ENCODE measurements around the gene CTDSPL.

DNA sequence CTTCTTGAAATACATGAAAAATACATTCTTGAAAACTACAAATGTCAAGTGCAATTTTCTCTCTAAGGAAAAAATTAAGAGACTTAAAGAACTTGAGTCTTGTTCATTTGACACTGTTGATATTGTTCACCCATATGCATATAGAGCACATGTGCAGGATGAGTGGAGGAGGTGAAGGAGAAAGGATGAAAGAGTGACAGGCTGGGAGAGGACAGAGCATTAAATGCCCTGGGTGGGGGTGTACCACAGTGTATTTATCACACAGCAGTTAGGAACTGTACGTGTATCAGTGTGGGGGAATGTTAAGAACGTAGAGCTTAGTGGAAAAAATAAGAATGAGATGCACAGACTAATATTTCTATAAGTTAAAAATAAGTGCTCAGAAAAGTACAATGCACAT, 45.7 kb downstream of the CTDSPL start:
- TF ChIP-seq CTCF (conservative IDR thresholded peaks at IDR 0.05; ENCODE audit: low read depth, low read length) (no peak), EZH2 (IDR thresholded peaks at IDR 0.05; ENCODE audit: low read length, unreplicated experiment) (no peak)
